K562 (cell line): ENCODE data around the gene HSPA1L. TPM values are rescaled to one million over a fixed set of nuclear protein-coding genes. Genes with fewer than 3 reads are reported as not detected.

Experiments
- ATAC-seq: fragments of 200-7000 bp; cut with Tn5 transposase; 3 replicates; pipeline ENCODE4 v1.9.1; 2020; ENCODE audit warnings: moderate library complexity
- BruUV-seq: library from RNA; stranded (reverse); fragments of 400-500 nt; replicated peaks from 2 replicates; lab custom pipeline; 2021; lab: Mats Ljungman, UMichigan
- CTCF ChIA-PET: fragments of 300-600 bp; formaldehyde crosslinking; extraction: SDS; loops from one replicate; lab custom pipeline; 2021; ENCODE audit warnings: low intra/inter-chr PET ratio; lab: Yijun Ruan, JAX
- POLR2A ChIA-PET: fragments of 300-600, 350-650 bp; sonication (Branson Sonifier 250); formaldehyde crosslinking; extraction: SDS; loops from one replicate; lab custom pipeline; 2021; ENCODE audit warnings: antibody characterized with exemption, inconsistent platforms; lab: Yijun Ruan, JAX
- DNase-seq, 4 experiments: peaks; one replicate each; pipeline versions ENCODE4 v3.0.0 to v3.0.0-alpha.2; 2011 to 2018; ENCODE audit warnings: low spot score in 3 of 4, mixed read lengths in 3 of 4; ENCODE audit errors: extremely low read depth in 1 of 4
- FAIRE-seq: peaks from 2 replicates; lab custom pipeline; 2011; peaks lifted over from hg19 to GRCh38; lab: Jason Lieb, UNC
- H2AFZ ChIP-seq: 2 replicates; pipeline ENCODE4 v1.6.0; 2011; ENCODE audit warnings: low read depth, low read length, control low read depth, inconsistent platforms
- H3K27ac ChIP-seq: fragments of 200-600 bp; 3 replicates; pipeline ENCODE4 v1.8.0; 2011; ENCODE audit warnings: low read depth, mild to moderate bottlenecking, control low read depth, inconsistent platforms, low read length, moderate library complexity, mixed read lengths; ENCODE audit errors: extremely low read depth
- H3K27me3 ChIP-seq, 2 experiments: fragments of 300-600 bp in 1 of 2; 2 replicates in 1 of 2; 3 replicates in 1 of 2; pipeline versions ENCODE4 v1.6.0 to v1.8.0; 2011; ENCODE audit warnings: inconsistent platforms in 2 of 2, low read length in 2 of 2, mild to moderate bottlenecking in 1 of 2, mixed read lengths in 1 of 2, moderate library complexity in 1 of 2; ENCODE audit not compliant: control insufficient read depth in 2 of 2, insufficient read depth in 2 of 2
- H3K36me3 ChIP-seq: fragments of 300-600 bp; 3 replicates; pipeline ENCODE4 v1.8.0; 2011; ENCODE audit warnings: mild to moderate bottlenecking, low read length, inconsistent platforms; ENCODE audit not compliant: control insufficient read depth, insufficient read depth
- H3K4me1 ChIP-seq, 2 experiments: fragments of 200-600 bp in 1 of 2; replicated peaks in 1 of 2; 2 replicates in 1 of 2; 3 replicates in 1 of 2; pipeline versions ENCODE4 v1.5.1 to v1.8.0; 2011; ENCODE audit warnings: inconsistent platforms in 2 of 2, low read length in 2 of 2, mild to moderate bottlenecking in 1 of 2, mixed read lengths in 1 of 2, moderate library complexity in 1 of 2; ENCODE audit not compliant: control insufficient read depth in 2 of 2, insufficient read depth in 2 of 2
- H3K4me2 ChIP-seq: 2 replicates; pipeline ENCODE4 v1.6.1; 2011; ENCODE audit warnings: low read length, control low read depth, inconsistent platforms, mixed read lengths; ENCODE audit not compliant: insufficient read depth
- H3K4me3 ChIP-seq: fragments of 200-600 bp; sonication (generic), shearing (Covaris generic); 2 replicates; pipeline ENCODE4 v1.5.1; 2016; ENCODE audit warnings: control low read depth, inconsistent platforms
- H3K79me2 ChIP-seq: fragments of 200-600 bp; 3 replicates; pipeline ENCODE4 v1.8.0; 2011; ENCODE audit warnings: low read length, inconsistent platforms; ENCODE audit not compliant: control insufficient read depth, insufficient read depth
- H3K9ac ChIP-seq, 2 experiments: 2 replicates each; pipeline versions ENCODE4 v1.6.0 to v1.6.1; 2011; ENCODE audit warnings: low read depth in 2 of 2, low read length in 2 of 2, control low read depth in 1 of 2, inconsistent platforms in 1 of 2, mild to moderate bottlenecking in 1 of 2, mixed read lengths in 1 of 2; ENCODE audit not compliant: insufficient read depth in 1 of 2
- H3K9me1 ChIP-seq: one replicate; pipeline ENCODE4 v1.6.0; 2011; ENCODE audit warnings: inconsistent platforms, mild to moderate bottlenecking, low read length, moderate library complexity; ENCODE audit not compliant: control insufficient read depth, insufficient read depth
- H3K9me3 ChIP-seq: replicated peaks from 2 replicates; pipeline ENCODE4 v1.5.1; 2011; ENCODE audit warnings: low read depth, low read length, inconsistent platforms; ENCODE audit not compliant: control insufficient read depth, insufficient read depth
- H4K20me1 ChIP-seq: replicated peaks from 2 replicates; pipeline ENCODE4 v1.6.1; 2011; ENCODE audit warnings: low read length, inconsistent platforms, mixed read lengths; ENCODE audit not compliant: control insufficient read depth, insufficient read depth
- CHD4 ChIP-seq: fragments of 200-600 bp; sonication (generic); IDR thresholded peaks from 3 replicates; pipeline ENCODE4 v1.6.1; 2012; ENCODE audit warnings: low read depth, mild to moderate bottlenecking, mixed read lengths, low read length, inconsistent platforms; ENCODE audit not compliant: insufficient read depth, insufficient replicate concordance, poor library complexity, severe bottlenecking
- FOXM1 ChIP-seq, 2 experiments: fragments of 450-650 bp in 1 of 2; sonication (generic) in 1 of 2; formaldehyde crosslinking in 1 of 2; IDR thresholded peaks; 2 replicates each; pipeline versions ENCODE4 v1.6.1 to v1.9.0; 2017 to 2022; ENCODE audit warnings: low read depth in 2 of 2, mild to moderate bottlenecking in 2 of 2, missing genetic modification reagents in 1 of 2, moderate library complexity in 1 of 2
- GTF2F1 ChIP-seq: IDR thresholded peaks from 2 replicates; pipeline ENCODE4 v1.6.1; 2011; ENCODE audit warnings: low read depth, low read length, improper control_type of control experiment
- KLF10 ChIP-seq: fragments of 250-450 bp; sonication (Bioruptor Pico); IDR thresholded peaks from 2 replicates; pipeline ENCODE4 v1.6.1; 2021; ENCODE audit warnings: matching md5 sums
- MIER1 ChIP-seq: fragments of 450-650 bp; IDR thresholded peaks from 2 replicates; pipeline ENCODE4 v1.6.1; 2016; ENCODE audit warnings: antibody characterized with exemption, mild to moderate bottlenecking, low read depth
- NEUROD1 ChIP-seq: fragments of 150-350 bp; IDR thresholded peaks from 2 replicates; pipeline ENCODE4 v1.6.1; 2014; ENCODE audit warnings: borderline replicate concordance, low read length, low read depth; ENCODE audit not compliant: partially characterized antibody
- PHF20 ChIP-seq: fragments of 450-650 bp; IDR thresholded peaks from 2 replicates; pipeline ENCODE4 v1.6.1; 2018; ENCODE audit not compliant: partially characterized antibody
- PTRF ChIP-seq: fragments of 450-650 bp; IDR thresholded peaks from 2 replicates; pipeline ENCODE4 v1.6.1; 2016; ENCODE audit warnings: mild to moderate bottlenecking, missing genetic modification characterization, missing compliant biosample characterization
- TAF7 ChIP-seq: fragments of 450-650 bp; IDR thresholded peaks from 2 replicates; pipeline ENCODE4 v1.6.1; 2016; ENCODE audit warnings: missing genetic modification characterization, missing compliant biosample characterization
- TGIF2 ChIP-seq: sonication (generic); formaldehyde crosslinking; IDR thresholded peaks from 2 replicates; pipeline ENCODE4 v1.8.1; 2022; ENCODE audit warnings: mild to moderate bottlenecking, missing genetic modification reagents, moderate library complexity
- ZNF143 ChIP-seq: sonication (generic); formaldehyde crosslinking; IDR thresholded peaks from 2 replicates; pipeline ENCODE4 v1.9.0; 2022; ENCODE audit warnings: mild to moderate bottlenecking, missing genetic modification reagents
- ZNF263 ChIP-seq: sonication (generic); formaldehyde crosslinking; IDR thresholded peaks from 2 replicates; pipeline ENCODE4 v1.8.0; 2022; ENCODE audit warnings: mild to moderate bottlenecking, missing genetic modification reagents, borderline replicate concordance
- ZNF407 ChIP-seq: fragments of 450-650 bp; IDR thresholded peaks from 2 replicates; pipeline ENCODE4 v1.6.1; 2016; ENCODE audit warnings: low read depth
- WGBS: fragments of 100-300 bp; shearing (Covaris generic); methylation state at CpG from one replicate; pipeline ENCODE4 v1.1.6; 2016; ENCODE audit warnings: low coverage, mixed read lengths; ENCODE audit not compliant: insufficient coverage; ENCODE audit errors: missing lambda C conversion rate; 5-methylcytosine and 5-hydroxymethylcytosine counted together
- in situ Hi-C: fragments of 300-500 bp; cut with MboI; formaldehyde crosslinking; loops from 4 replicates; pipeline ENCODE4 v1.15.0; 2018; ENCODE audit warnings: inconsistent platforms, mixed read lengths
- intact Hi-C: fragments of 100-400 bp; cut with micrococcal nuclease; formaldehyde crosslinking; loops from 2 replicates; pipeline ENCODE4 v1.14.2; 2022
- polyA plus RNA-seq, 8 experiments: library from polyadenylated mRNA; depleted of rRNA in 4 of 8; stranded (reverse) in 5 of 8; unstranded in 3 of 8; fragments of >200 nt; fragmentation: Nextera tagmentation in 2 of 8; fragmentation: Illumina TruSeq in 1 of 8; extraction: Ambion mirVana in 2 of 8; extraction: Trizol in 1 of 8; gene quantifications; 2 replicates each; pipeline versions ENCODE4 v1.2.1 to v1.2.3, GENCODE V29; 2011 to 2014; ENCODE audit warnings: inconsistent platforms in 1 of 8, missing spikeins in 1 of 8
- total RNA-seq, 7 experiments: library from RNA; depleted of rRNA in 6 of 7; stranded (reverse); fragments of >200 nt in 6 of 7; fragmentation: Illumina TruSeq in 2 of 7; extraction: Trizol in 2 of 7; gene quantifications; 2 replicates each; pipeline versions ENCODE4 v1.2.1 to v1.2.3, GENCODE V29; 2011 to 2021; ENCODE audit warnings: low replicate concordance in 1 of 7

HSPA1L gene
- total and polyA plus RNA-seq, 9 of the 15 experiments (the other 6 are each of a cell fraction or from before 2014, with no cell fraction given): 0.14 to 2.1 (median 1.3) TPM

- TF ChIP-seq TAF7 (no peak), FOXM1 (IDR thresholded peaks at IDR 0.05; ENCODE audit: low read depth) (no peak), FOXM1 (CRISPR knock-in tag; IDR thresholded peaks at IDR 0.05; ENCODE audit: low read depth) (no peak), GTF2F1 (no peak; the same call in 1 of the 2 replicates), ZNF143 (no peak), PTRF (tag) (peak; percentile 45; the same call in 1 of the 2 replicates), TGIF2 (no peak), NEUROD1 (no peak)
Observed at GRCh38 chr6:31813465-31813849, 1.6 kb downstream of the HSPA1L start (continued).

- TF ChIP-seq MIER1 (no peak), CHD4 (no peak), PHF20 (no peak), ZNF263 (CRISPR knock-in tag) (no peak), KLF10 (CRISPR knock-in tag) (no peak), ZNF407 (no peak)
- H3K9ac ChIP-seq: peak overlapping the region in 1 of 2 experiments; percentile 32; a peak in 1 of 4 replicates
- DNase-seq (no peak), FAIRE-seq (no peak), ATAC-seq (no peak)
- H3K36me3 ChIP-seq: no peaks in the 10 kb centered on the region
- H3K79me2 ChIP-seq: peaks cover 17% of the 10 kb centered on the region
- WGBS: 85% methylated on average over 12 of the region's 12 CpGs
- no peaks in the 10 kb centered on the region for H3K27me3 ChIP-seq
- no peak overlapping the region for H2AFZ ChIP-seq
- H3K9me1 ChIP-seq: no peaks in the 10 kb centered on the region
- ChIA-PET POLR2A (interaction anchor here (0.6 to 4.5 kb wide), 5 partner anchors 13 to 183 kb away, joined by 3 to 93 read pairs (median 6); partner anchors contain the start of gene HSPA1B), CTCF (no interaction called here)
- no peaks in the 10 kb centered on the region for H3K9me3 ChIP-seq
- in situ Hi-C loops (no loop called here), intact Hi-C loops (no loop called here)
- BruUV-seq: no TSS peak
- no peak overlapping the region for H3K27ac ChIP-seq
- no peaks in the 10 kb centered on the region for H4K20me1 ChIP-seq
- H3K4me3 ChIP-seq: no peak overlapping the region
- H3K4me1 ChIP-seq: peaks cover 22 to 35% of the 10 kb centered on the region in 2 experiments
- no peak overlapping the region for H3K4me2 ChIP-seq
Observed at GRCh38 chr6:31811645-31812044, 3.4 kb downstream of the HSPA1L start.
